Posterior cingulate gyrus (tissue), 11 donors: ENCODE results near the gene TEX54.
"Not testable (repeated sequence)": the region's sequence is repeated elsewhere in the genome, so short reads cannot be mapped to it uniquely, and the experiment has no call there.

ENCODE experiments used
- DNase-seq, 10 donors: peaks; one replicate each; pipeline versions ENCODE4 v3.0.0 to v3.0.0-alpha.2; 2020 to 2021; ENCODE audit warnings: mixed read lengths in 3 of 10
- intact Hi-C: fragments of 100-400 bp; cut with DNase I; formaldehyde crosslinking; loops from one replicate; pipeline ENCODE4 v1.15.1; 2023

Gene TEX54

DNA sequence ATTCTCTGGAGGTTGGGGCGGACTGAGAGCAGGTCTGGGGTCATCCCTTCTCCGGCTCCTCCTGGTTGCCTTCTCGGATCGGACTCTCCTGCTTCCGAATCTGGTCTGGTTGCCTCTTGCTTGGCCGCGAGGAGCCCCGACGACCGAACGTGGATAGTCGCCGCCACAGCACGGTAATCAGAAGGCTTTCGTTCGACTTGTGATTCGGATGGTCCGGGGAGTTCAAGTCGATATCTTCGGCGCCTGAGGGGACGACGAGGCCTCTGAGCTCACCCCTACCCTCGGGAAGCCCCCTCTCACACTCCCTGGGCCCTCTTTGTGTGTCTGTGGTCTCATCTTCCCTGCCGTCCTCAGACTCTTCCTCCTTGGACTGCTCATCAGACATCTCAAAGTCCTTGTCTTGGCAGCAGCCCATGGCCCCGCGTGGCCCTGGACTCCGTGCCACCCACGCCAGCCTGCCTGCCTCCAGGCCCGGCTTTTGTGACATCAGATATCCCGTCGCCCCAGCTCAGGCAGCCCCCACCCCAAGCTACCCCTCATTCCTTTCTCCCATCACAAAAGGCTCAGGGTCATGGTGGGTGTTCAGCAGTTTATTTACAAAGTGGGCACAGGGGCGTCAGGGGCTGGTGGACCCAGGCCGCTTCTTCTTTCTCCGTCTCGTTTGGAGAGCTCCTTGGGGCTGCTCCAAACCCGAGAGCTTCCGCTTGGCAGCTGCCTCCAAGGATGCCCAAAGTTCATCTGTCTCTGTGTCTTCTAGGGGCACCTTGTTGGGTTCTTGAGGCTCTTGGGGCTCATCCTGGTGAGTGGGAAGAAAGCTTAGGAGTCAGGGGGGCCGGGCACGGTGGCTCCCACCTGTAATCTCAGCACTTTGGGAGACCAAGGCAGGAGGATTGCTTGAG is at the start of gene TEX54:
TSS of gene TEX54 (minus strand) at position 506 of the 899 bp plus-strand sequence.
- intact Hi-C loops, result loop anchor here (5.0 to 10.0 kb wide), 2 partner anchors 40 to 108 kb away; partner anchors contain the start of genes HNRNPUL2, TMEM223 and TTC9C
- peak in 4 of 10 donors; percentile 2 to 81 (median 13) for DNase-seq

- peak in 1 of 10 donors; percentile 31 for DNase-seq
- intact Hi-C loops, result loop anchor here (5.0 kb wide), 1 partner anchor 95 kb away; the partner anchor contains the start of gene TMEM179B
Measured at GRCh38 chr11:62882431-62882749, 49.7 kb upstream of the TEX54 start.

DNA sequence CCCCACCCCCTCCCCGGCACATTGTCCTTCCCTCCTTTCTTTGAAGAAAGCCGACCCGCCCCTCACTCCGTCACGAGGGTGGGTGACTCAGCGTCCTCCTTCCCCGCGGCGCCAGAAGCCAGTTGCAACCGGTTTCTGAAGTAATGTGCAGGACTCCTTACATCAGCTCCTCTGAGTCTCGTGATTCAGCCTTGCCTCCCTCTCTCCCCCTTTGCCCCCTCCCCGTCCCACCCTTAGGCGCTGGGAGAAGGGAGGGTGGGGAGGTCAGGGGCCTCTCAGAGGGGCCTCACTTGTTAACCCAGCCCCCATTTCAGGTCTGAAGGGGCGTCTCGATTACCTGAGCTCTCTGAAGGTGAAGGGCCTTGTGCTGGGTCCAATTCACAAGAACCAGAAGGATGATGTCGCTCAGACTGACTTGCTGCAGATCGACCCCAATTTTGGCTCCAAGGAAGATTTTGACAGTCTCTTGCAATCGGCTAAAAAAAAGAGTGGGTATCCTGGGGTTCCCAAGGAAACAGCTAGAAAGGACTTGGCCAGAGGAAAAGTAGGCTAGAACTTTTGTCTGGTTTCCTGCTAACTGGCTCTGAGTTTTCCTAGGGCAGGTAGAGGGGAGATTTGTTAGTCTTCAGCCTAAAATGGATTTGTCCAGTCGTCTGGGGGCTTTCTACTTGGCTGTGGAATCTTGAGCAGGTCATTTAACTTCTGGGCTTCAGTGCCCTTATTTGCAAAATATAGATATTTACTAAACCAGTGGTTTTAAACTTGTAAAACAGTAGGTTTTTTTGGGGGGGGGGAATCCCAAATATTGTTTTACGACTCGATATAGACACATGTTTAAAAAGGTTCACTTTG is 49.2 kb upstream of the TEX54 start:
- intact Hi-C loops, result loop anchor here (5.0 kb wide), 1 partner anchor 95 kb away; the partner anchor contains the start of gene TMEM179B
- DNase-seq, result peak; percentile 72 to 98 (median 88)

- DNase-seq, result peak; percentile 73 to 97 (median 84)
- intact Hi-C loops, result loop anchor here (5.0 kb wide), 1 partner anchor 94 kb away; the partner anchor contains the start of gene TMEM179B
Measured at GRCh38 chr11:62880803-62881578, 48.4 kb upstream of the TEX54 start, which contains the start of gene SLC3A2. TSS of gene SLC3A2 (plus strand) at chr11:62880896. CDS start at chr11:62881024, 128 bp downstream.

DNA sequence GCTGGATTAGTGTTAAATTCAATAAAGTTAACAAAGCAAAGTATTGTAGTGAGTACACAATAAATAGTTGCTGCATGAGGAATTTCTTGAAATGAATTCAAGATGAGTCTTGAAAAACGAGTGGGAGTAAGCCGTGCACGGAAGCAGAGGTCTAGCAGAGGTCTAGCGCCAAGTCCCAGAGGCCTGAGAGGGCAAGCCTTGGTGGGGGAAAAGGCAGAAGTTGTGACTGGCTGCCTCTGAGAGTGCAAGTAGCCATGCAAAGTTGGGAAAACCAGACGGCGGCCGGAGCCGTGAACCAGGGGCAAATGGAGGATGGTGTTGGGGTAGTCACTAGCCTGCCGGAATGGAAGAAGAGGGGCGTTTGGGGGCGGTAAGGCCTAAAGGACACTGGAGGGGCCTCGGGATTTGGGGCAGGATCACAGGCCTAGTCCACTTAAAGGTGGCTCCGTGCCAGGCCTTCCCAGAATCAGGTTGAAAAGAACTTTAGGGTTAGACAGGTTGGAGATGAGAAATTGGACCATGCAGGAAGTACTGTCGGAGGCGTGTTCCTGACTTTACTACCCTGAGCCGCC is 47.7 kb upstream of the TEX54 start:
- peak in 4 of 10 donors; percentile 22 to 82 (median 76) for DNase-seq
- intact Hi-C loops, result loop anchor here (5.0 kb wide), 1 partner anchor 93 kb away; the partner anchor contains the start of gene TMEM179B

GRCh38 chr11:62879235-62879978 is 46.8 kb upstream of the TEX54 start:
- intact Hi-C loops, result no loop called here
- peak in 4 of 10 donors; percentile 18 to 48 (median 23) for DNase-seq

GRCh38 chr11:62876712-62877111 is 44.1 kb upstream of the TEX54 start:
- intact Hi-C loops, result no loop called here
- DNase-seq, result peak in 1 of 10 donors; percentile 29

- peak in 2 of 10 donors; percentile 16 to 54 for DNase-seq
- intact Hi-C loops, result no loop called here
Measured at GRCh38 chr11:62875698-62876478, 43.2 kb upstream of the TEX54 start.

DNA sequence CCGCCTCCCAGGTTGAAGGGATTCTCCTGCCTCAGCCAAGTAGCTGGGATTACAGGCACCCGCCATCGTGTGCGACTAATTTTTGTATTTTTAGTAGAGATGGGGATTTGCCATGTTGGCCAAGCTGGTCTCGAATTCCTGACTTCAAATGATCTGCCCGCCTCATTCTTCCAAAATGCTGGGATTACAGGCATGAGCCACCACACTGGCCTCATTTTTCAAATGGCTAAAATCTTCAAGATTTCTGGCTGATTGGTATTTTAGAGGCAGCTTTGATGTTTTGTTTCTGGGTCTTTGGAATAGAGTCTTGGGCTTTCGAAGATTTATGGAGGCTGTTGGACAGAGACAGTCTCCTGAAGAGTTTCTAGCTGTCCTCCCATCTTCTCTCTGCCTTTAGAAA is 42.2 kb upstream of the TEX54 start:
- intact Hi-C loops, result no loop called here
- peak in 1 of 10 donors; percentile 3 for DNase-seq

- DNase-seq, result no peak
- intact Hi-C loops, result no loop called here
Measured at GRCh38 chr11:62865635-62866034, 33.0 kb upstream of the TEX54 start.

DNA sequence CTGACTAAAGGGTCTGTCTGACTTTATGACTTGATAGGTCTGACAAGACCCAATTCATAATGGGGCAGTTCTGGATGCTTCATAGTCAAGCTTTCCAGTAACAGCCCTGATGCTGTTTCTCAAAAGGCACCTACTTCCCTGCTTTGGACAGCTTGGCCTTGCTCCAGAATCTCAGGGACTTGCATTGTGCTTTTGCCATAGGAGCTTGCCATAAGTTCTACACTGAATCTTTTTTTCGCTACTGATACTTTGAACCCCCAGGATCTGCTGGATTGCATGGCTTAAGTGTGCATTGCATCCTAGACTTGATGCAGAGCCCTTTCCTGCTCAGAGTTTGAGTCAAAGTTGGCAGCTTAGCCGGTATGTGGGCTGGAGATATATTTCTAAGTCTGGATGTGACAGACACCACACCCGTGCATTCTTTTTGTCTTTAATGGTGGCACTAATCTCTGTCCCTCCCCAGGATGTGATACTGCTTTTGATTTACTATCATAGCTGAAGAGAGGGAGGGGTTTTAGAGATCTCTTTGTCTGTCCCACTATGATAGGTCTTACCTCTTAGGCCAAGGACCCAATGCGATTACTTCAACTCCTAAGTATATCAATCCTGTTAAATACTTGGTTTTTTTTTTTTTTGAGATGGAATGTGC is 31.2 kb upstream of the TEX54 start:
- intact Hi-C loops, result loop anchor here (5.0 kb wide), 1 partner anchor 132 kb away; no protein-coding TSS in a partner anchor

GRCh38 chr11:62861564-62862192 is 29.0 kb upstream of the TEX54 start:
- peak in 2 of 10 donors; percentile 7 to 28 for DNase-seq
- intact Hi-C loops, result loop anchor here (1.0 to 5.0 kb wide), 2 partner anchors 75 to 129 kb away; no protein-coding TSS in a partner anchor

More for the DNA sequence above, 31.2 kb upstream of the TEX54 start:
- DNase-seq, result no peak

DNA sequence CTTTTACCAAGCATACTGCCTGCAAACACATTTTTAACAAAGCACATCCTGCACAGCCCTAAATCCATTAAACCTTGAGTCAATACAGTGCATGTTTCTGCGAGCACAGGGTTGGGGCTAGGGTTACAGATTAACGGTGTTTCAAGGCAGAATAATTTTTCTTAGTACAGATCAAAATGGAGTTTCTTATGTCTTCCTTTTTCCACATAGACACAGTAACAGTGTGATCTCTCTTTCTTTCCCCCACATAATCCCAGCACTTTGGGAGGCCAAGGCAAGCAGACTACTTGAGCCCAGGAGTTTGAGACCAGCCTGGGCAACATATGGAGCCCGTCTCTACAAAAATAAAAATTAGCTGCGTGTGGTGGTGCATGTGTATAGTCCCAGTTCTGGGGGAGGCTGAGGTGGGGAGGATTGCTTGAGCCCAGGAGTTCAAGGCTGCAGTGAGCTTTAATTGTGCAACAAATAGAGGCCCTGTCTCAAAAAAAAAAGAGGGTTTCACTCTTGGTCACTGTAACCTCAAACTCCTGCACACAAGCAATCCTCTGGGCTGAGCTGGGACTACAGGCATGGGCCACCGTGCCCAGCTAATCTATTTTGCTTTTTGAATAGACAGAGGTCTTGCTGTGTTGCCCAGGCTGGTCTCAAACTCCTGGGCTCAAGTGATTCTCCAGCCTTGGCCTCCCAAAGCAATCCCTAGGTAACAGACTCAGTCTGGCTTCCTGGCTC is 28.4 kb upstream of the TEX54 start:
- peak in 1 of 10 donors; percentile 46 for DNase-seq
- intact Hi-C loops, result loop anchor here (5.0 kb wide), 1 partner anchor 129 kb away; no protein-coding TSS in a partner anchor

DNA sequence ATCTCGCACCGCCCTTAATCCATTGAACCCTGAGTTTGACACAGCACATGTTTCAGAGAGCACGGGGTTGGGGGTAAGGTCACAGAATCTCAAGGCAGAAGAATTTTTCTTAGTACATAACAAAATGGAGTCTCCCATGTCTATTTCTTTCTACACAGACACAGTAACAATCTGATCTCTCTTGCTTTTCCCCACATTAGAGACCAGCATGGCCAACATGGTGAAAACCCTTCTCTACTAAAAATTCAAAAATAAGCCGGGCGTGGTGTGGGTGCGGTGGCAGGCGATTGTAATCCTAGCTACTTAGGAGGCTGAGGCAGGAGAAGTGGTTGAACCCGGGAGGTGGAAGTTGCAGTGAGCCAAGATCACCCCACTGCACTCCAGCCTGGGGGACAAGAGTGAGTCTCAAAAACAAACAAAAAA is 26.7 kb upstream of the TEX54 start:
- DNase-seq, intact Hi-C loops: not testable (repeated sequence)

GRCh38 chr11:62858201-62858600 is 25.6 kb upstream of the TEX54 start:
- peak in 1 of 10 donors; percentile 51 for DNase-seq
- intact Hi-C loops, result no loop called here

DNA sequence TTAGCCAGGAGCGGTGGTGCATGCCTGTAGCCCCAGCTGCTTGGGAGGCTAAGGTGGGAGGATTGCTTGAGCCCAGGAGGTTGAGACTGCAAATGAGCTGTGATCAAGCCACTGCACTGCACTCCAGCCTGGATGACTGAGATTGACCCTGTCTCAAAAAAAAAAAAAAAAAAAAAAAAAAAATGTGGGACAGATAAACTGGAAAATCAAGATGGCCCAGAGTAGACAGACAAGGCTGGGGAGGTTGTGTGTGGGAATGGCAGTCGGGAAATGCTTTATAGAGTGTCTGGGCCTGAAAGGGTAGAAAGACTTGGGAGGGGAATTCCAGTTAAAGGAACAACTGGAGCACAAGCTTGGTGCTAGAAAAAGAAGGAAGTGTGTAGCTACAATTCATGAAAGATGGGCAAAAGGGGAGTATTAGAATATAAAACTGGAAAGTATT is 24.9 kb upstream of the TEX54 start:
- DNase-seq, result no peak
- intact Hi-C loops, result no loop called here
